Measurements from ENCODE around the gene GSG1. TPM values are rescaled to one million over a fixed set of nuclear protein-coding genes. Genes with fewer than 3 reads are reported as not detected.

Gene GSG1
- total RNA-seq, 4 donors from 2014 or later, result not detected

DNA sequence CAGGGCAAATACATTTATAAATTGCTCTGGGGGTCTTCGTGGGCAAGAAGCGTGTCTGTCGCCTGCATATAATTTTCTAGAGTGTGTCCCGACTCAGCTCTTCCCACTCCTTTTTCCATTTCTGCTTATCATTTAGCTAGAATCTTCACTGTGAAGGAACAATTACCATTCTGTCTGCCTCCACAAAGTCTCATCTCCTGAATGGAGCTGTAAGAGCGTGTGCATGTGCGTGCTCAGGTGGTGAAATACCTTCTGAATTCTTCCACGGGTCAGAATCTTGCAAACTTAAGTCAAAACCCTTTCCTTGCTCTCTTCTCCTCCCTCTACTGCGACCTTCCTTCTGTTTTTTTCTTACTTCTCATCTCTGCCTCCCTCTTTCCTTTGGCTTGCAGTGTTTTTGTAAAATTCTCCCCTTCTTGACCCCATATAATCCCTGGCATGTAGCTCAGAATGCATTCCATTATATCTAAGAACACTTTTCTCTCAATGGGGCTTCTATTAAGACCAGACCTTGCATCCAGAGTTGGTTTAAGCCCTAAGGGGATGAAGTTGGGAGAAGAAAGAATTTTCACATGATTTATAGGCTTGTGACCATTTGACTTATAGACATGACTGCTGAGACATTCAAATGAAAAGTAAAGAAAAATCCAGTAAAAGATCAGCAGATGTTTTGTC is 25.0 kb upstream of the GSG1 start:
- TF ChIP-seq, protein P1, sequence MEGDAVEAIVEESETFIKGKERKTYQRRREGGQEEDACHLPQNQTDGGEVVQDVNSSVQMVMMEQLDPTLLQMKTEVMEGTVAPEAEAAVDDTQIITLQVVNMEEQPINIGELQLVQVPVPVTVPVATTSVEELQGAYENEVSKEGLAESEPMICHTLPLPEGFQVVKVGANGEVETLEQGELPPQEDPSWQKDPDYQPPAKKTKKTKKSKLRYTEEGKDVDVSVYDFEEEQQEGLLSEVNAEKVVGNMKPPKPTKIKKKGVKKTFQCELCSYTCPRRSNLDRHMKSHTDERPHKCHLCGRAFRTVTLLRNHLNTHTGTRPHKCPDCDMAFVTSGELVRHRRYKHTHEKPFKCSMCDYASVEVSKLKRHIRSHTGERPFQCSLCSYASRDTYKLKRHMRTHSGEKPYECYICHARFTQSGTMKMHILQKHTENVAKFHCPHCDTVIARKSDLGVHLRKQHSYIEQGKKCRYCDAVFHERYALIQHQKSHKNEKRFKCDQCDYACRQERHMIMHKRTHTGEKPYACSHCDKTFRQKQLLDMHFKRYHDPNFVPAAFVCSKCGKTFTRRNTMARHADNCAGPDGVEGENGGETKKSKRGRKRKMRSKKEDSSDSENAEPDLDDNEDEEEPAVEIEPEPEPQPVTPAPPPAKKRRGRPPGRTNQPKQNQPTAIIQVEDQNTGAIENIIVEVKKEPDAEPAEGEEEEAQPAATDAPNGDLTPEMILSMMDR (IDR thresholded peaks at IDR 0.05; ENCODE audit: low read depth), result no peak

DNA sequence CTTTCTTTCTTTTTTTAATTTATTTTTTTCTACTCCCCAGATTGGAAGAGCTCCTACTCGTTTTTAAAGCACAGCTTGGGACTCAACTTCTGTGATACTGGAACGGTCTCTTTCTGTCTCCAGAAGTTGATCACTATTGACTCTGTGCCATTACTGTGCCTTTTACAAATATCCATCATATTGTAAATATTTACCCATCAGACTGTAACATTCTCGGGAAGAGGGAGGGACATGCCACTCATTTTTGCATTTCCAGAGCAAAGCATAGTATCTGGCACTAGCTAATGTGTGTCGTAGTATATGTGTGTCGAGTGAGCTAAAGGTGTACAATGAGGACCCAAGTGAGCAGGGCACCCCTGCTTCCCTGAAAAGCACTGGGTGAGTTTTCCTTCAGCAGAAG is 24.0 kb upstream of the GSG1 start:
- TF ChIP-seq, protein P1 (IDR thresholded peaks at IDR 0.05; ENCODE audit: low read depth), result no peak

DNA sequence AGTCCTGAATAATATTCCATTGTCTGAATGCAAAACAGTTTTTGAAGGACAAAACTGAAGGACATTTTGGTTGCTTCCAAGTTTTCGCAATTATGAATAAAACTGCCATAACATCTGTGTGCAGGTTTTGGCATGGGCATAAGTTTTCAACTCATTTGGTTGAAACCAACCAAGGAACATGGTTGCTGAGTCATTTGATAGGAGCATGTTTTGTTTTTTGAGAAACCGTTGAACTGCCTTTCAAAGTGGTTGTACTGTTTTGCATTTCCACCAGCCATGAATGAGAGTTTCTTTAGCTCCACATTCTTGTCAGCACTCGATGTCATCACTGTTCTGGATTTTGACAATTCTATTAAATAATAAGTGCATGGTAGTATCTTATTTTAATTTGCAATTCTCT is 23.0 kb upstream of the GSG1 start:
- TF ChIP-seq, protein P1 (IDR thresholded peaks at IDR 0.05; ENCODE audit: low read depth), result no peak

DNA sequence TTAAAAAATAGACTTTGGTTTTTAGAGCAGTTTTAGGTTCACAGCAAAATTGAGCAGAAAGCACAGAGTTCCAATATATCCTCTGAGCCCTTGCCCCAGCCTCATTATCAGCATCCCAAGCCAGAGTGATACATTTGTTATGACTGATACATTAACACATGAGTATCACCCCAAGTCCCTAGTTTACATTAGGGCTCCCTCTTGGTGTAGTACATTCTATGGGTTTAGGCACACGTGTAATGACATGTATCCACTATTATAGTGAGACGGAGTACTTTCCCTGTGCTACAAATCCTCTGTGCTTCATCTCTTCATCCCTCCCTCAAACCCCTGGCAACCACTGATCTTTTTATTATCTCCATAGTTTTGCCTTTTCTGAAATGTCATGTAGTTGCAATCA is 22.5 kb upstream of the GSG1 start:
- TF ChIP-seq, protein P1 (IDR thresholded peaks at IDR 0.05; ENCODE audit: low read depth), result no peak

DNA sequence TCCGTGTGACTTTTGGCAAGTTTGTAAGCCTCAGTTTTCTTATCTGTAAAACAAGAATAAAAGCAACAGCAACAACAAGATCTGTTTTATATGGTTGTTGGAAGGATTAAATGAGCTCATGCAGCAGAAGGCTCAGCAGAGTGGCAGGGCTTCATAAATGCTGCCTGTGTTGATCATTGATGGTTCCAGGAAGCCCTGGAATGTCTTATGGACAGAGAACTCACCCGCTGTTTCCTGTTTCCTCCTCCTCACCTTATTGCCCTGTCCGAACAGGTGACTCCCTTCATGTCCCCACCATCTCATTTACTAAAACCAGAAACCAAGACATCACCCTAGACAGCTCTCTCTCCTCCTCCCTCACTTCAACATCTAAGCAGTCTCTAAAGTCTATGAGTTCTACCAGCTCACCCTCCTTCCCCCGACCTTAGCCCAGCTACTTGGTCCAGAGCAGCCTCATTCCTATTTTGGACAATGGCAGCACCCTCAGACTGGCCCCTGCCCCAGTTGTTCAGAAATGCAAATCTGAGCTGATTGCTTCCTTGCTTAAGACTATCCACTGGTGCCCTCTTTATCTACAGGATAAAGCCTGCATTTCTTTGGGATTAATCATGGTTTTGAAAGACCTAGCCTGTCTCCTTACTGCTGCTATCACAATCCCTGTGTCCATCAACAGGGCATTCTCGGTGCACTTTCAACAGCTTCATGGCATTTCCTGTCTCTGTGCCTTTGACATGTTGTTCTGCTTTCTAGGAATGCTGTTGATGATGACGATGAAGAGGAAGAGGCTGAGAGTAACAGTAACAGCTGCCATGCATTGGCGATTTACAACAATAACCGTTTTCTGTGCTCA is 21.4 kb upstream of the GSG1 start:
- TF ChIP-seq, protein P1 (IDR thresholded peaks at IDR 0.05; ENCODE audit: low read depth), result no peak

DNA sequence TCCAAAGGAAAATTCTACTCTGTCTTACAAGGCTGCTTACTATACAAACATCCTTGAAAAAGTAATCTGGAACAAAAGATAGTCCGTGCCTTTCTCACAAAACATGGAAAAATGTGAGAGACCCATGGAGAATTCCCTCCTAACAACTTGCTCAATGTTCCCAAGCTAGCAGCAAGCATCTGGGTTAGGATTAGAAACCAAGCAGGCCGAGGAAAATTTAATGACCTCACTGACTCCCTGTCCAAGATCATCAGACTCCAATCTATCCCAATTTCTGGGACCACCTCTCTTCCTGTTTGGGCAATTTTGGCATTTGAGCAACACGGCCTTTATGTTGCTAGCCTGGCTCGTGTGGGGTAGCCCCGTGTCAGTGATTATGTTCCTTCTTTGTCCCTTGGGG is 18.1 kb upstream of the GSG1 start:
- TF ChIP-seq, protein P1 (IDR thresholded peaks at IDR 0.05; ENCODE audit: low read depth), result no peak

DNA sequence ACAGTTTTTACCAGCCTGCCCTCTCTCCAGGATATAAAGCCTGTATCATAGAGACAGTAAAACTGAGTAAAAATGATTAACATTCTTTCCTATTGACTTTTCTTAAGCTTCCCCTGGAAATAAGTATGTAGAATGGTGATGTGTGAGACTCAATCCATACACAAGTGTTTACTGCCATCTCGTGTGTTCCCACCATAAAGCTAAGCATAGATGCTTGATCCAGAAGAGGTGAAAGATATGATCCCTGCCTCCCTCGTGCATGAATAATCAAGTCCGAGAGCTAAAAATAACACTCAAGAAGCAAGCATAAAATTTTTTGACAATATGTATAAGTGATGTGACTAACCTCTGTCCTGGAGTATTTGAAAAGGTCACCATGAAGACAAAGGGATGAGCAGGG is 16.9 kb upstream of the GSG1 start:
- TF ChIP-seq, protein P1 (IDR thresholded peaks at IDR 0.05; ENCODE audit: low read depth), result no peak

Measured in subcutaneous adipose tissue (tissue), 4 donors.